Astrocyte (in vitro differentiated cells and primary cell): ENCODE data around the gene RNPC3.

Source experiments
- CTCF ChIP-seq: IDR thresholded peaks from 2 replicates; pipeline ENCODE4 v1.5.1; 2011; ENCODE audit warnings: low read depth, mild to moderate bottlenecking, inconsistent platforms, low read length, moderate library complexity; ENCODE audit not compliant: insufficient read depth
- EZH2 ChIP-seq: IDR thresholded peaks from 2 replicates; pipeline ENCODE4 v1.6.1; 2012; ENCODE audit warnings: mild to moderate bottlenecking, low read length, inconsistent platforms; ENCODE audit not compliant: insufficient read depth

GRCh38 chr1:103583887-103584286 lies 58.4 kb downstream of the RNPC3 start:
- TF ChIP-seq CTCF = no peak
- no peak for TF ChIP-seq EZH2
